T-cell (primary cell): Measurements from ENCODE around the gene ATP2C1. TPM values are rescaled to one million over a fixed set of nuclear protein-coding genes. Genes with fewer than 3 reads are reported as not detected.

Experiments used
- ATAC-seq, 4 experiments: fragments of 200-7000 bp in 3 of 4; fragments of 150-1000 bp in 1 of 4; cut with Tn5 transposase; replicated peaks in 1 of 4; 1 replicate in 3 of 4; 2 replicates in 1 of 4; pipeline ENCODE4 v1.10.0; 2021; ENCODE audit warnings: moderate library complexity in 3 of 4, mild to moderate bottlenecking in 2 of 4, moderate number of reproducible peaks in 1 of 4
- CTCF ChIA-PET, 2 donors: fragments of 300-600 bp; sonication (Branson Sonifier 250); formaldehyde crosslinking; loops; one replicate each; lab custom pipeline; 2022; ENCODE audit warnings: antibody characterized with exemption in 2 of 2; lab: Charles Lee
- POLR2A ChIA-PET, 2 donors: fragments of 300-600 bp; sonication (Branson Sonifier 250); formaldehyde crosslinking; loops; one replicate each; lab custom pipeline; 2022; ENCODE audit warnings: antibody characterized with exemption in 2 of 2; lab: Charles Lee
- DNase-seq, 35 experiments: peaks; one replicate each; pipeline versions ENCODE4 v3.0.0 to v3.0.0-alpha.2; 2013 to 2023
- H3K27ac ChIP-seq: one replicate; pipeline ENCODE4 v1.5.1; 2013; ENCODE audit warnings: low read length
- H3K27me3 ChIP-seq, 2 experiments: replicated peaks in 1 of 2; 1 replicate in 1 of 2; 2 replicates in 1 of 2; pipeline versions ENCODE4 v1.6.1 to v1.7.0; 2013; ENCODE audit warnings: low read length in 1 of 2, mixed read lengths in 1 of 2; ENCODE audit not compliant: control insufficient read depth in 2 of 2, insufficient read depth in 2 of 2; ENCODE audit errors: extremely low read depth in 1 of 2
- H3K36me3 ChIP-seq, 2 donors: 1 replicate in 1 of 2; 2 replicates in 1 of 2; pipeline versions ENCODE4 v1.6.1 to v1.7.0; 2013; ENCODE audit warnings: low read length in 1 of 2; ENCODE audit not compliant: control insufficient read depth in 2 of 2, insufficient read depth in 1 of 2; ENCODE audit errors: extremely low read depth in 1 of 2
- H3K4me1 ChIP-seq, 2 experiments: 1 replicate in 1 of 2; 2 replicates in 1 of 2; pipeline versions ENCODE4 v1.6.1 to v1.7.0; 2013; ENCODE audit warnings: low read length in 2 of 2, mixed read lengths in 1 of 2; ENCODE audit not compliant: insufficient read depth in 2 of 2, control insufficient read depth in 1 of 2; ENCODE audit errors: extremely low read depth in 1 of 2
- H3K4me3 ChIP-seq, 2 donors: 1 replicate in 1 of 2; 2 replicates in 1 of 2; pipeline versions ENCODE4 v1.5.1 to v1.7.0; 2013; ENCODE audit warnings: mild to moderate bottlenecking in 2 of 2, low read length in 1 of 2, moderate library complexity in 1 of 2; ENCODE audit not compliant: control insufficient read depth in 1 of 2; ENCODE audit errors: extremely low read depth in 1 of 2
- H3K9me3 ChIP-seq: 2 replicates; pipeline ENCODE4 v1.7.0; 2013
- H3K27ac Mint-ChIP-seq, 2 donors: one replicate each; pipeline ENCODE4 v1.8.0; 2020 to 2021; ENCODE audit warnings: mild to moderate bottlenecking in 2 of 2, mixed read lengths in 2 of 2
- H3K27me3 Mint-ChIP-seq, 2 donors: one replicate each; pipeline ENCODE4 v1.8.0; 2021 to 2022; ENCODE audit warnings: mixed read lengths in 2 of 2
- H3K36me3 Mint-ChIP-seq: one replicate; pipeline ENCODE4 v1.8.0; 2021; ENCODE audit warnings: mixed read lengths
- H3K4me1 Mint-ChIP-seq, 3 donors: one replicate each; pipeline ENCODE4 v1.8.0; 2020 to 2022; ENCODE audit warnings: mixed read lengths in 3 of 3, mild to moderate bottlenecking in 1 of 3
- H3K4me3 Mint-ChIP-seq, 3 donors: one replicate each; pipeline ENCODE4 v1.8.0; 2020 to 2022; ENCODE audit warnings: mild to moderate bottlenecking in 3 of 3, mixed read lengths in 3 of 3, moderate library complexity in 3 of 3
- H3K9me3 Mint-ChIP-seq, 3 donors: one replicate each; pipeline ENCODE4 v1.8.0; 2020 to 2022; ENCODE audit warnings: mixed read lengths in 3 of 3
- WGBS: methylation state at CpG from one replicate; pipeline ENCODE4 v1.1.5; 2013; ENCODE audit warnings: missing lambda C conversion rate; ENCODE audit not compliant: insufficient coverage; 5-methylcytosine and 5-hydroxymethylcytosine counted together
- total RNA-seq, 35 experiments: library from RNA in 6 of 35; stranded (reverse) in 6 of 35; fragments of 120-200 nt in 1 of 35; gene quantifications; one replicate each; pipeline versions ENCODE4 v1.2.1 to v1.2.4 and lab custom pipeline; 2013 to 2026

The ATP2C1 gene
- total RNA-seq, 5 donors from 2014 or later (not counting 1 experiment from before 2014, with no cell fraction given) = 36.4 to 60.1 (median 42.6) TPM

GRCh38 chr3:130973406-130973805 lies 79.5 kb downstream of the ATP2C1 start:
- ChIA-PET POLR2A (no interaction called here), CTCF (no interaction called here)
- Histone ChIP-seq H3K4me3 (no peak overlapping the region), H3K27ac (no peak overlapping the region), H3K9me3 (no peaks in the 10 kb centered on the region), H3K36me3 (peaks cover 0 to 58% of the 10 kb centered on the region in 2 donors), H3K4me1 (no peaks in the 10 kb centered on the region), H3K27me3 (no peaks in the 10 kb centered on the region)
- ATAC-seq (no peak), DNase-seq (no peak)
- H3K27ac Mint-ChIP-seq = no peak overlapping the region
- peaks cover 0 to 4% (median 0%) of the 10 kb centered on the region in 3 donors for H3K9me3 Mint-ChIP-seq
- WGBS = no CpG with 5 or more reads among the region's 5 CpGs
- H3K4me3 Mint-ChIP-seq = no peak overlapping the region
- H3K27me3 Mint-ChIP-seq = no peaks in the 10 kb centered on the region
- H3K36me3 Mint-ChIP-seq = peaks cover 66% of the 10 kb centered on the region
- no peaks in the 10 kb centered on the region for H3K4me1 Mint-ChIP-seq

GRCh38 chr3:130974201-130974600 lies 80.3 kb downstream of the ATP2C1 start:
- no peak overlapping the region for H3K27ac ChIP-seq
- DNase-seq = no peak
- H3K4me3 Mint-ChIP-seq = no peak overlapping the region
- H3K36me3 Mint-ChIP-seq = peaks cover 70% of the 10 kb centered on the region
- no peaks in the 10 kb centered on the region for H3K4me1 ChIP-seq
- ATAC-seq = no peak
- 100% methylated on average over 2 of the region's 2 CpGs for WGBS
- H3K4me1 Mint-ChIP-seq = no peaks in the 10 kb centered on the region
- no peaks in the 10 kb centered on the region for H3K27me3 ChIP-seq
- no peak overlapping the region for H3K4me3 ChIP-seq
- H3K27me3 Mint-ChIP-seq = no peaks in the 10 kb centered on the region
- CTCF ChIA-PET = interaction anchor here in 1 of 2 donors (0.6 kb wide), 1 partner anchor 244 kb away, joined by 5 read pairs; no protein-coding TSS in a partner anchor
- peaks cover 0 to 53% of the 10 kb centered on the region in 2 donors for H3K36me3 ChIP-seq
- POLR2A ChIA-PET = interaction anchor here in 1 of 2 donors (0.5 to 0.6 kb wide), 3 partner anchors 17 to 596 kb away, joined by 3 to 7 read pairs (median 5); no protein-coding TSS in a partner anchor
- H3K9me3 Mint-ChIP-seq = peaks cover 0 to 4% (median 0%) of the 10 kb centered on the region in 3 donors
- no peaks in the 10 kb centered on the region for H3K9me3 ChIP-seq
- no peak overlapping the region for H3K27ac Mint-ChIP-seq

GRCh38 chr3:130975251-130975650 lies 81.4 kb downstream of the ATP2C1 start:
- Histone ChIP-seq H3K27me3 (no peaks in the 10 kb centered on the region), H3K9me3 (no peaks in the 10 kb centered on the region), H3K27ac (no peak overlapping the region), H3K4me1 (no peaks in the 10 kb centered on the region), H3K4me3 (no peak overlapping the region), H3K36me3 (peaks cover 0 to 48% of the 10 kb centered on the region in 2 donors)
- H3K4me1 Mint-ChIP-seq = no peaks in the 10 kb centered on the region
- DNase-seq (no peak), ATAC-seq (no peak)
- H3K27ac Mint-ChIP-seq = no peak overlapping the region
- no CpG with 5 or more reads among the region's 3 CpGs for WGBS
- ChIA-PET CTCF (interaction anchor here in 1 of 2 donors (0.6 kb wide), 1 partner anchor 92 kb away, joined by 6 read pairs; no protein-coding TSS in a partner anchor), POLR2A (interaction anchor here in 1 of 2 donors (0.6 kb wide), 1 partner anchor 229 kb away, joined by 7 read pairs; no protein-coding TSS in a partner anchor)
- peaks cover 73% of the 10 kb centered on the region for H3K36me3 Mint-ChIP-seq
- peaks cover 0 to 4% (median 0%) of the 10 kb centered on the region in 3 donors for H3K9me3 Mint-ChIP-seq
- no peaks in the 10 kb centered on the region for H3K27me3 Mint-ChIP-seq
- no peak overlapping the region for H3K4me3 Mint-ChIP-seq

GRCh38 chr3:130976706-130977105 lies 82.8 kb downstream of the ATP2C1 start:
- H3K4me3 Mint-ChIP-seq = no peak overlapping the region
- peaks cover 0 to 38% of the 10 kb centered on the region in 2 donors for H3K36me3 ChIP-seq
- 100% methylated on average over 2 of the region's 4 CpGs for WGBS
- H3K27me3 ChIP-seq = no peaks in the 10 kb centered on the region
- H3K27ac ChIP-seq = no peak overlapping the region
- no peak for DNase-seq
- no peak overlapping the region for H3K27ac Mint-ChIP-seq
- H3K27me3 Mint-ChIP-seq = no peaks in the 10 kb centered on the region
- no peak overlapping the region for H3K4me3 ChIP-seq
- no peaks in the 10 kb centered on the region for H3K9me3 ChIP-seq
- no peaks in the 10 kb centered on the region for H3K4me1 Mint-ChIP-seq
- ATAC-seq = no peak
- H3K9me3 Mint-ChIP-seq = peaks cover 0 to under 1% (median 0%) of the 10 kb centered on the region in 3 donors
- ChIA-PET CTCF (no interaction called here), POLR2A (no interaction called here)
- no peaks in the 10 kb centered on the region for H3K4me1 ChIP-seq
- peaks cover 70% of the 10 kb centered on the region for H3K36me3 Mint-ChIP-seq

- no peak overlapping the region for H3K27ac ChIP-seq
- peak overlapping the region in 1 of 2 donors; percentile 36 for H3K27ac Mint-ChIP-seq
These were observed 85.2 kb downstream of the ATP2C1 start for GRCh38 chr3:130979117-130979516.

GRCh38 chr3:130981469-130981868 lies 87.6 kb downstream of the ATP2C1 start:
- Mint-ChIP-seq H3K4me1 (no peaks in the 10 kb centered on the region), H3K27ac (no peak overlapping the region), H3K4me3 (no peak overlapping the region), H3K27me3 (no peaks in the 10 kb centered on the region), H3K9me3 (no peaks in the 10 kb centered on the region), H3K36me3 (peaks cover 55% of the 10 kb centered on the region)
- DNase-seq (no peak), ATAC-seq (no peak)
- Histone ChIP-seq H3K36me3 (peaks cover 0 to 29% of the 10 kb centered on the region in 2 donors), H3K27ac (no peak overlapping the region), H3K4me1 (no peaks in the 10 kb centered on the region), H3K4me3 (no peak overlapping the region), H3K9me3 (no peaks in the 10 kb centered on the region), H3K27me3 (no peaks in the 10 kb centered on the region)
- ChIA-PET POLR2A (no interaction called here), CTCF (no interaction called here)
- WGBS = no CpG with 5 or more reads among the region's 2 CpGs

More at GRCh38 chr3:130979117-130979516, 85.2 kb downstream of the ATP2C1 start:
- ATAC-seq = no peak
- no peaks in the 10 kb centered on the region for H3K27me3 ChIP-seq
- H3K4me1 ChIP-seq = no peaks in the 10 kb centered on the region
- Mint-ChIP-seq H3K4me1 (no peaks in the 10 kb centered on the region), H3K36me3 (peaks cover 61% of the 10 kb centered on the region), H3K9me3 (no peaks in the 10 kb centered on the region), H3K27me3 (no peaks in the 10 kb centered on the region), H3K4me3 (no peak overlapping the region)
- ChIA-PET CTCF (no interaction called here), POLR2A (no interaction called here)
- WGBS = 94% methylated on average over 2 of the region's 2 CpGs
- H3K9me3 ChIP-seq = no peaks in the 10 kb centered on the region
- no peak overlapping the region for H3K4me3 ChIP-seq
- DNase-seq = no peak
- peaks cover 0 to 38% of the 10 kb centered on the region in 2 donors for H3K36me3 ChIP-seq
